HUDEP-2 (cell line): ENCODE data around the gene SEM1.
"Not testable (repeated sequence)": the region's sequence is repeated elsewhere in the genome, so short reads cannot be mapped to it uniquely, and the experiment has no call there.

ENCODE experiments used
- DNase-seq, 76 experiments: peaks; one replicate each; lab custom pipeline; 2025; ENCODE audit not compliant: unreplicated experiment in 76 of 76; lab: John Stamatoyannopoulos, UW

SEM1 gene

GRCh38 chr7:96707901-96708774 is 1.5 kb downstream of the SEM1 start:
- no peak for DNase-seq

GRCh38 chr7:96701258-96701657 is 8.4 kb downstream of the SEM1 start:
- no peak for DNase-seq

- DNase-seq = no peak
Measured at GRCh38 chr7:96700516-96700915, 9.1 kb downstream of the SEM1 start.

GRCh38 chr7:96699219-96699871 is 10.3 kb downstream of the SEM1 start:
- DNase-seq = no peak

- not testable (repeated sequence) for DNase-seq
Measured at GRCh38 chr7:96698449-96698848, 11.2 kb downstream of the SEM1 start.

GRCh38 chr7:96697822-96698221 is 11.8 kb downstream of the SEM1 start:
- no peak for DNase-seq

GRCh38 chr7:96695581-96695980 is 14.1 kb downstream of the SEM1 start:
- DNase-seq = no peak

- no peak for DNase-seq
Measured at GRCh38 chr7:96694082-96694481, 15.6 kb downstream of the SEM1 start.

- DNase-seq = no peak
Measured at GRCh38 chr7:96691702-96692101, 17.9 kb downstream of the SEM1 start.

GRCh38 chr7:96689414-96689813 is 20.2 kb downstream of the SEM1 start:
- DNase-seq = no peak

GRCh38 chr7:96686305-96686704 is 23.3 kb downstream of the SEM1 start:
- DNase-seq = no peak

- DNase-seq = no peak
Measured at GRCh38 chr7:96685755-96686154, 23.9 kb downstream of the SEM1 start.

- no peak for DNase-seq
Measured at GRCh38 chr7:96685353-96685752, 24.3 kb downstream of the SEM1 start.

GRCh38 chr7:96679886-96680285 is 29.8 kb downstream of the SEM1 start:
- DNase-seq = no peak

GRCh38 chr7:96676919-96677318 is 32.7 kb downstream of the SEM1 start:
- no peak for DNase-seq

GRCh38 chr7:96675548-96675947 is 34.1 kb downstream of the SEM1 start:
- no peak for DNase-seq

- DNase-seq = no peak
Measured at GRCh38 chr7:96674565-96674964, 35.1 kb downstream of the SEM1 start.

- no peak for DNase-seq
Measured at GRCh38 chr7:96671854-96672253, 37.8 kb downstream of the SEM1 start.

GRCh38 chr7:96670338-96671289 is 39.0 kb downstream of the SEM1 start:
- no peak for DNase-seq

- no peak for DNase-seq
Measured at GRCh38 chr7:96669812-96670211, 39.8 kb downstream of the SEM1 start.

GRCh38 chr7:96667026-96667425 is 42.6 kb downstream of the SEM1 start:
- no peak for DNase-seq
